Urinary bladder (tissue), 4 donors: ENCODE measurements around the gene ARFGEF2. TPM values are rescaled to one million over a fixed set of nuclear protein-coding genes. Genes with fewer than 3 reads are reported as not detected.

Source experiments
- DNase-seq: peaks from one replicate; pipeline ENCODE4 v3.0.0-alpha.2; 2015; ENCODE audit errors: extremely low spot score
- H3K27ac ChIP-seq: one replicate; pipeline ENCODE4 v1.5.1; 2013; ENCODE audit warnings: low read depth, mild to moderate bottlenecking, moderate library complexity
- H3K36me3 ChIP-seq: one replicate; pipeline ENCODE4 v1.6.1; 2013; ENCODE audit warnings: mild to moderate bottlenecking, moderate library complexity; ENCODE audit not compliant: insufficient read depth
- H3K4me1 ChIP-seq: one replicate; pipeline ENCODE4 v1.6.1; 2013; ENCODE audit warnings: mild to moderate bottlenecking, moderate library complexity; ENCODE audit not compliant: insufficient read depth
- H3K4me3 ChIP-seq: one replicate; pipeline ENCODE4 v1.5.1; 2013; ENCODE audit warnings: low read depth, low read length
- WGBS: extraction: QIAGEN DNeasy Blood & Tissue Kit; methylation state at CpG from one replicate; pipeline ENCODE4 v1.1.7; 2013; 5-methylcytosine and 5-hydroxymethylcytosine counted together
- polyA plus RNA-seq: library from polyadenylated mRNA; stranded (reverse); fragments of 200-250 nt; gene quantifications from one replicate; pipeline ENCODE4 v1.2.3, GENCODE V29; 2013
- total RNA-seq: library from RNA; depleted of rRNA; stranded (reverse); fragments of >200 nt; gene quantifications from one replicate; pipeline ENCODE4 v1.2.3, GENCODE V29; 2014
- donor health status: healthy with polysubstance abuse.
- donor health status: healthy.

ARFGEF2 gene
- total and polyA plus RNA-seq, 2 donors: 13.7 to 47.3 TPM

DNA sequence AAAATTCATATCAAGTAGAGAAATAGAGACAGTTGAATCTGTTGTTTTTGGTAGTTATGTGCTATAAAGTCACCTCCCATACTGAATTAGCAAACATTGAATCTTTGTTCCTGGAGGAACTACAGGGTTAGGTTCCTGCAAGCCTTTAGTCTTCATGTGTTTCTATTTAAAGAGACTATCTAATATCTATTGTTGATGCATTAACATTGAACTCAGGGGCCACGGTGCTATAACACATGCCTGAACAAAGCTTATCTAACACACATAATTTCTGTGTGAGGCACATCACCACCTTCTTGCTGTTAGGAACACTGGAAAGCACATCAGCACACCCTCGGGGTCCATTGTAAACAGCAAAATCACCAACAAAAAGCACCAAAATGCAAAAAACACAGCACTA is 21.2 kb downstream of the ARFGEF2 start:
- Histone ChIP-seq H3K4me3 (no peak overlapping the region), H3K36me3 (no peaks in the 10 kb centered on the region), H3K27ac (no peak overlapping the region), H3K4me1 (no peaks in the 10 kb centered on the region)
- no peak for DNase-seq
- WGBS: 77% methylated on average over 2 of the region's 2 CpGs

DNA sequence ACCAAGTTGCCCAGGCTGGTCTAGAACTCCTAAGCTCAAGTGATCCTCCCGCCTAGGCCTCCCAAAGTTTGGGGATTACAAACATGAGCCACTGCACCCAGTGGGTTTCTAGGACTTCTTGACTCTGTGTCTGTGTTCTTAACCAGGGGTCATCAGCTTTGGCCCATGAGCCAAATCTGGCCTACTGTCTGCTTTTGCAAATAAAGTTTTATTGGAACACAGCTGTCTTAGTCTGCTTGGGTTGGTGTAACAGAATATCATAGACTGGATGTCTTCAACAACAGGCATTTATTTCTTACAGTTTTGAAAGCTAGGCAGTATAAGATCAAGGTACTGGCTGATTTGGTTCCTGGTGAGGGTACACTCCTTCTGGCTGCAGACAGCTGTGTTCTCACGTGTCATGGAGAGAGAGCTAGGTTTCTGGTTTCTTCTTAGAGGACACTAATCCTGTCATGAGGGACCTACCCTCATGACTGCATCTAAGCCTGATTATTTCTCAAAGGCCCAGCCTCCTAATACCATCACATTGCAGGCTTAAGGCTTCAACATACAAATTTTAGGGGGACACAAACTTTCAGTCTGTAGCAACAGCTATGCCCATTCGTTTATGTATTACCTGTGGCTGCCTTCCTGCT is 23.3 kb downstream of the ARFGEF2 start:
- Histone ChIP-seq H3K4me1 (no peaks in the 10 kb centered on the region), H3K36me3 (no peaks in the 10 kb centered on the region), H3K27ac (no peak overlapping the region), H3K4me3 (no peak overlapping the region)
- DNase-seq: no peak
- WGBS: 90% methylated on average over 3 of the region's 3 CpGs

- Histone ChIP-seq H3K36me3 (no peaks in the 10 kb centered on the region), H3K4me3 (no peak overlapping the region), H3K27ac (peak overlapping the region; percentile 62), H3K4me1 (no peaks in the 10 kb centered on the region)
- WGBS: 74% methylated on average over 6 of the region's 6 CpGs
- peak; percentile 48 for DNase-seq
Observed at GRCh38 chr20:48945840-48946514, 24.5 kb downstream of the ARFGEF2 start.

DNA sequence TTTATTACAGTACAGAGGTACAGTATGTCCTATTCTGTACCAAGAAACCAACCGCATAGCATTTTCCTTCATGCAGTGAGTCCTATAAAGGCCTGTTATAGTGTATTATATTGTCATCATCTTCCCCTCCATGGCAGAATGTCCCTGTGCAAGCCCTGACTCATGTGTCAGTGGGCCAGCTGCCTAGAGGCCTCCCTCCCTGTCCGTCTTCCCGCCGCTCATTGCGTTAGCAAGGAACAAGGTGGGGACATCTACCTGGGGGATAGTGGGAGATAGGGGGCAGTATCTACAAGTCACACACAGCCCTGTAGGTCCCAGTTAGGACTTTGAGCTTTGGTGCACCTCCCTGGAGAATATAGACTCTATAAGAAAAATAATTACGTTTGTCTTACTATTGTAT is 27.1 kb downstream of the ARFGEF2 start:
- no peak overlapping the region for H3K27ac ChIP-seq
- no peak overlapping the region for H3K4me3 ChIP-seq
- no peak for DNase-seq
- no peaks in the 10 kb centered on the region for H3K36me3 ChIP-seq
- H3K4me1 ChIP-seq: no peaks in the 10 kb centered on the region
- WGBS: 91% methylated on average over 6 of the region's 6 CpGs

DNA sequence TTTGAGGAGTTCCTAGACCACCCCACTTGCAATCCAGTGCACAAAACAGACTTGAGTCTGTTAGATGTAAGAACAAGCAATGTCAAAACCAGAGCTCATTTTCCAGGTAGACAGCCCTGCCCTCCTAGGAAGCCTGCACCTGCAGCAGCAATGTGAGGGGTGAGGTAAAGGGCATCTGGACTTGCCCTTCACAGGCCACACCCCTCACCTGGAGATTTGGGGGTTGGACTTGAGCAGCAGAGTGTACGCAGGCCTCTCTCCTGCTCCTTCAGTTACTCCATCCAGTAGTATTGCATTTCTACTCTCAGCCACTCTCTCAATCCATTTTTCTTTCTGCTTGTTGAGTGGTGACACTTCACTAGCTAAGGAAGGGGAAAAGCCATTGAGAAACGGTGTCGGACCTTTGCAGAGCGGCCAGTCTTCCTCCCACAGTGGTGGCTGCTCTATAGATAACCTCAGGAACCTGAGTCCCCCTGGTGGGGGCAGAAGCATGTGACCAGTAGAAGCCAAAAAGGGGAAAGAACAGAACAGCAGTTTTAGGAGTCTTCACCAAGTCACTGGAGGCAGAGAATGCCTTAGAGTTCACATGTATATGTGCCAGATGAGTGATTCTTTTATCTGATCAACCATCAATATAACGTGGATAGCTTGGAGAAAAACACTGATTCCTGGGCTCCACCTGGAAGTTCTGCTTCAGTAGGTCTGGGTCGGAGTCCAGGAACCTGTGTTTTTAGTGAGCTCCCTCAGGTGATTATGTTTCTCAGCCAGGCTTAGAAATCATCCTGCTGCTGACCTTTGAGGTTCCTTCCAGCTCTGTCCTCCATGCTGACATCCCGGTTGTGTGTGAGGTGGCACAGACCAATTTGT is 28.0 kb downstream of the ARFGEF2 start:
- WGBS: 84% methylated on average over 7 of the region's 7 CpGs

DNA sequence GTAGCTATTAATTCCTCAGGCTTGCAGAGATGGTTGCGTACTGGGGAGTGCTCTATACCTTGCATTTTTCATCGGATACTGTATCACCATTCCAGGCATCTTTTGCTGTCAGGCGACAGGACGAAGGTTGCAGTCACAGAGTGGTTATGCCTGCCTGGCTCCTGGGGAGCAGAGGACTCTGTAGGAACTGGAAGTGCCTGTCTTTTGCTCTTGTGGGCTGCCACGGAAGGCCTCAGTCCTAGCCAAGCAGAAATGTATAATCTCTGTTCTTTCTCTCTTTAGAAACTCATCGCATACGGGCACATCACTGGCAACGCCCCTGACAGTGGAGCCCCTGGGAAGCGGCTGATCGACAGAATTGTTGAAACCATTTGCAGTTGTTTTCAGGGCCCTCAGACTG is 29.5 kb downstream of the ARFGEF2 start:
- Histone ChIP-seq H3K27ac (no peak overlapping the region), H3K36me3 (no peaks in the 10 kb centered on the region), H3K4me1 (no peaks in the 10 kb centered on the region), H3K4me3 (no peak overlapping the region)
- DNase-seq: no peak
- WGBS: 91% methylated on average over 10 of the region's 10 CpGs

More for the DNA sequence above, 28.0 kb downstream of the ARFGEF2 start:
- Histone ChIP-seq H3K4me3 (no peak overlapping the region), H3K27ac (no peak overlapping the region), H3K36me3 (no peaks in the 10 kb centered on the region), H3K4me1 (no peaks in the 10 kb centered on the region)
- no peak for DNase-seq

DNA sequence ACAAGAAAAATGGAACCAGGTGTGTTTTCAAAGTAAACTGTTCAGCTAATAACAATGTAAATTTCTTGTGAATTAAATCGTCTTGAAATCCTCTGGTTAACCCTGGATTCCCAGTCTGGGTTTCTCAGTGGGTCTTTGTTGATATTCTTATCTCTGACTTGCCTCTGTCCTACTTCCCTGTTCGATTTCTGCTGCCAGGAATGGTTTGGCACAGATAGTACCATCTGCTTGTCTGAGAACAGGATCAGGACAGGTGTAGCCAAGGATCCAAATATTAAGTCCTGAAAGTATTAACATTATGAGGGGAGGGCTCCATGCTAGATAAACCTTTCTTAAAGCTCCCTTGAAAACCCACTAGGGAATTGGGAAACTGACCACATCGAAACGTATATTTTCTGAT is 30.1 kb downstream of the ARFGEF2 start:
- WGBS: 65% methylated on average over 4 of the region's 4 CpGs

GRCh38 chr20:48952656-48953055 is 31.1 kb downstream of the ARFGEF2 start:
- Histone ChIP-seq H3K27ac (no peak overlapping the region), H3K36me3 (no peaks in the 10 kb centered on the region), H3K4me1 (no peaks in the 10 kb centered on the region), H3K4me3 (no peak overlapping the region)
- DNase-seq: no peak
- WGBS: 89% methylated on average over 6 of the region's 6 CpGs

More for the DNA sequence above, 30.1 kb downstream of the ARFGEF2 start:
- no peaks in the 10 kb centered on the region for H3K36me3 ChIP-seq
- no peak overlapping the region for H3K27ac ChIP-seq
- no peak for DNase-seq
- no peak overlapping the region for H3K4me3 ChIP-seq
- H3K4me1 ChIP-seq: no peaks in the 10 kb centered on the region

DNA sequence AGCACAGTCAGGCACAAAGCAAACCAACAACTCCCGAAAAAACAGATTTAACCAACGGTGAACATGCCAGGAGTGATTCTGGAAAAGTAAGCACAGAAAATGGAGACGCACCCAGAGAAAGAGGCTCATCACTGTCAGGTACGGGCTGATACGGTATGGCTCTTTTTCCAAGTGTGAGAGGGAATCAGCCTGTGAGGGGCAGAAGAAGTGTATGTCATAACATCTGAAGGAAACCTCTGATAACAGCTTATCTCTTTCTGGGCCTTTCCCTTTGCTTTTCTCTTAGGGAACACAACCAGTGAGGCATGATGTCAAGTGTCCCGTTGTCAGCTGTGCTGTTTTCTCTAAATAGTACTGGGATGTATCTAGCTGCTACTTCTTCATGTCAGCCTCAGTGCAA is 32.1 kb downstream of the ARFGEF2 start:
- no peak overlapping the region for H3K4me3 ChIP-seq
- H3K4me1 ChIP-seq: no peaks in the 10 kb centered on the region
- H3K27ac ChIP-seq: no peak overlapping the region
- H3K36me3 ChIP-seq: no peaks in the 10 kb centered on the region
- 88% methylated on average over 6 of the region's 6 CpGs for WGBS
- DNase-seq: no peak

DNA sequence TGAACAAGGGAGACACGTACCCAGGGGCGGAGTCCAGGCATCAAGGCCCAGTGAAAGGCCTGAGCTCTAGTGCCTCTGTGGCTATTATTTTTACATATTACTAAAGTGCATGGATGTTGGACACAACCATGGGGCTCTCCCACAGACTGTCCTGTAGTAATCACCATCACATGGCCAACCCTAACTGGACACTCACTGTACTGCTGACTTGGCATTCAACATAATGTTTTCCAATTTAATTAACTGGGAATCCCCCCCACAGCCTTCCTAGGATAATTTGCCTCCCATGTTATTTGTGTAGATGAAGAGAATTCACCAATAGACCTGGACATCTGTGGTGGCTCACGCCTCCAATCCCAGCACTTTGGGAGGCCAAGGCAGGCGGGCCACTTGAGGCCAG is 34.5 kb downstream of the ARFGEF2 start:
- peaks cover 1% of the 10 kb centered on the region for H3K36me3 ChIP-seq
- no peaks in the 10 kb centered on the region for H3K4me1 ChIP-seq
- 98% methylated on average over 4 of the region's 4 CpGs for WGBS
- no peak overlapping the region for H3K4me3 ChIP-seq
- DNase-seq: no peak
- H3K27ac ChIP-seq: no peak overlapping the region

DNA sequence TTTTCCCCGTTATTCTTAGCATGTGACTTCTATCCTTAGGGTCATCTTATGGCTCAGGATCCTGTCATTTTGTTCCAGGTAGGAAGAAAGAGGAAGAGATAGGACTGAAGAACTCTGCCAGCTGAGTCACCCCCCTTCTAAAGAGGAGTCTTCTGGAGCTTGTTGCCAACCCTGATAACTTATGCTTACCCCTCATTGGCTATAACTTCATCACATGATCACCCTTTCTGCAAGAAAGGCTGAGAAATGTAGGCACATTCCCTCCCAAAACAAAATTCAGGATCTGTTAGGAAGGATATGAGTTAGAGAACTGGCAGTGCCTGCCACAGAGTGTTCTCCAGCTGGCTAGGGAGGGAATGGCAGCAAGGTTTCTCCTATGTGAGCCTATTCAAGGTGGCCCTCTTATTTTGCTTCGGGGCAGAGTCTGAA is 35.6 kb downstream of the ARFGEF2 start:
- Histone ChIP-seq H3K36me3 (peaks cover 1% of the 10 kb centered on the region), H3K4me1 (no peaks in the 10 kb centered on the region), H3K4me3 (no peak overlapping the region), H3K27ac (no peak overlapping the region)
- no peak for DNase-seq
- 43% methylated on average over 2 of the region's 2 CpGs for WGBS

- DNase-seq: no peak
- peaks cover 1% of the 10 kb centered on the region for H3K36me3 ChIP-seq
- H3K4me1 ChIP-seq: no peaks in the 10 kb centered on the region
- no peak overlapping the region for H3K27ac ChIP-seq
- WGBS: 30% methylated on average over 2 of the region's 2 CpGs
- no peak overlapping the region for H3K4me3 ChIP-seq
Observed at GRCh38 chr20:48957533-48957932, 36.0 kb downstream of the ARFGEF2 start.

DNA sequence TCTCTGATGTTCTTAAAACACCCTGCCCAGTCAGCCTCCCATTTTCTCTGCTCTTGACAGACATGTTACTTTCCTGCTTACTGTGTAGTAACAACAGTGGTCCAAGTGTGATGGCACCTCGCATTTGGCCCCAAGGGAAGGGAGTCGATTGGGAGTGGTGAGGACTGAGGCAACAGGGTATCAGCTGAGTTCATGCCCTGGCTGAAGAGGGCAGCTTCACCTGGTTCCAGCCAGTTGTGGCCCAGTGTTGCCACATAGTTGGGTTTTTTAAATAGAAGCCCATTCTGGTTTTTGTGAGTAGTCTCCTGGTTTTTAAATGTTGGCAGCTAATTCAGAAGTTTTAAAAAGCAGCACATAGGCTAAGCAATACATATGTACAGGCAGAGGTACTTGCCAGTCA is 37.2 kb downstream of the ARFGEF2 start:
- Histone ChIP-seq H3K36me3 (peaks cover 1% of the 10 kb centered on the region), H3K4me3 (no peak overlapping the region), H3K4me1 (no peaks in the 10 kb centered on the region), H3K27ac (no peak overlapping the region)
- WGBS: 91% methylated on average over 2 of the region's 2 CpGs
- DNase-seq: no peak
